NCI-H526 treated with DMSO at 0.1 percent for 48 hours (cell line): Measurements from ENCODE around the gene CYP26C1.

Source experiments
- DNase-seq: peaks from one replicate; lab custom pipeline; 2025; lab: John Stamatoyannopoulos, UW

The CYP26C1 gene

DNA sequence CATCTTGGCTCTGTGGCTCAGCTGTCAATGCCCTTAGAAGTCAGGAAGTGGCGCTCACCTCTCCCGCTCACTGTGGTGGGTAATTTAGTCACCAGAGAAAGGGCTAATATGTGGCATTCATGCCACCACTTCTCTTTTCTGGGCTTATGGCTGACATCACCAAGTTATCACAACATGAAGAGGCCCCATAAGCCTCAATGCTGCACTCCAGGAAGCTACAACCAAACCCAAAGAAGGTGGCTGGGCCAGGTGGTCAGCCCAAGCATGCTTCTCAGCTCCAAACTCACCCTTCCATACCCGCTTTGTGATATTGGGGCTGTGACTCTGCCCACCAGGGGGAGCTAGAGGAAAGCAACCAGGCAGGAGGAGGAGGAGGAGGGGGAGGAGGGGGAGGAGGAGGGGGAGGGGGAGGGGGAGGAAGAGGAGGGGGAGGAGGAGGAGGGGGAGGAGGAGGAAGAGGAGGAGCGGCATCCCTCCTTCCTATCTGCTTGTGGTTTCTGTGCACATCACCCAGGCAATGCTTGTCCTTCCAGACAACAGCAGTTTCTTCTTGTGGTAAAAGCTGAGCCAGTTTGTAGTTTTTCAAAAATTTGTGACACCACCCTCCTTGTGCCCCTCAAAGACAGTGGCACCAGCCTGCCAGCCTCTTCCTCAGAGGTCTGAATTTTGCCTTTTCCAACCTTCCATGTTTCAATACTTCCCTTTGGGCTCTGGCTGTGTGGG is 55.2 kb downstream of the CYP26C1 start:
- peak; percentile 5 for DNase-seq
